ENCODE results near the gene PLA2G10.

DNA sequence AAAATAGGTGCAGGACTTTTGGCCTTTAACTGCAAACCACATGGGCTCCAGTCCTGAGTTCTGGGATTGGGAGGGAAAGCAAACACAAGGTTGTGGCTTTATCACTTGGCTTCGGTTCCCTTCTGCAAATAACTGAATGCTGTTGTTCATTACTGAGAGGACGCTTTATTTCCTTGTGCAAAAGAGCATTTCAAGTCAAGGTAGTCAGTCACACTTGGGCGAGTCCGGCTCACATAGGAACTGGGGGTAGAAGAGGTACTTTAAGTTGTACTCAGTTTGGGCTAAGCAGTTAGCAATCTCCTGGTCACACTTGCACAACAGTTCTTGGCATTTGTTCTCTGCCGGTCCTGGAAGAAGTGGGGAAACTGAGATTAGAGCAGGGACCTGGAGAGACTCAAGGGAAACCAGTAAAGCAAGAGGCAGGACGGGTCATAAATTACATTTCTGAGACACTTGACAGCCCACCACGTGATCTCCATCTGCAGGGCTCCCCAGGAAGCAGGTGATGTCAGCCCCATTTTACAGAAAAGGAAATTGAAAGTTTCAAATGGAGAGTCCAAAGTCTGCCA lies 21.6 kb downstream of the PLA2G10 start:
- TF ChIP-seq, protein P1, sequence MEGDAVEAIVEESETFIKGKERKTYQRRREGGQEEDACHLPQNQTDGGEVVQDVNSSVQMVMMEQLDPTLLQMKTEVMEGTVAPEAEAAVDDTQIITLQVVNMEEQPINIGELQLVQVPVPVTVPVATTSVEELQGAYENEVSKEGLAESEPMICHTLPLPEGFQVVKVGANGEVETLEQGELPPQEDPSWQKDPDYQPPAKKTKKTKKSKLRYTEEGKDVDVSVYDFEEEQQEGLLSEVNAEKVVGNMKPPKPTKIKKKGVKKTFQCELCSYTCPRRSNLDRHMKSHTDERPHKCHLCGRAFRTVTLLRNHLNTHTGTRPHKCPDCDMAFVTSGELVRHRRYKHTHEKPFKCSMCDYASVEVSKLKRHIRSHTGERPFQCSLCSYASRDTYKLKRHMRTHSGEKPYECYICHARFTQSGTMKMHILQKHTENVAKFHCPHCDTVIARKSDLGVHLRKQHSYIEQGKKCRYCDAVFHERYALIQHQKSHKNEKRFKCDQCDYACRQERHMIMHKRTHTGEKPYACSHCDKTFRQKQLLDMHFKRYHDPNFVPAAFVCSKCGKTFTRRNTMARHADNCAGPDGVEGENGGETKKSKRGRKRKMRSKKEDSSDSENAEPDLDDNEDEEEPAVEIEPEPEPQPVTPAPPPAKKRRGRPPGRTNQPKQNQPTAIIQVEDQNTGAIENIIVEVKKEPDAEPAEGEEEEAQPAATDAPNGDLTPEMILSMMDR (IDR thresholded peaks at IDR 0.05), result no peak
- TF ChIP-seq POLR2A (IDR thresholded peaks at IDR 0.05) (no peak), POLR2AphosphoS5 (IDR thresholded peaks at IDR 0.05) (no peak)
